WTC11 (cell line): ENCODE measurements around the gene ACVR2A. TPM values are rescaled to one million over a fixed set of nuclear protein-coding genes. Genes with fewer than 3 reads are reported as not detected.

ENCODE experiments used
- ATAC-seq: fragments of 200-7000 bp; cut with Tn5 transposase; 2 replicates; pipeline ENCODE4 v1.10.0; 2021; ENCODE audit warnings: mild to moderate bottlenecking, moderate library complexity
- CTCF ChIA-PET: fragments of 300-600 bp; sonication (Branson Sonifier 250); formaldehyde crosslinking; loops from one replicate; lab custom pipeline; 2021; ENCODE audit warnings: antibody characterized with exemption; lab: Charles Lee
- POLR2A ChIA-PET: fragments of 350-600 bp; sonication (Branson Sonifier 250); formaldehyde crosslinking; loops from one replicate; lab custom pipeline; 2021; ENCODE audit warnings: antibody characterized with exemption; lab: Charles Lee
- DNase-seq: peaks from one replicate; pipeline ENCODE4 v3.0.0; 2021; ENCODE audit warnings: low spot score
- H3K27ac Mint-ChIP-seq: 2 replicates; pipeline ENCODE4 v1.8.0; 2021; ENCODE audit warnings: mixed read lengths
- H3K27me3 Mint-ChIP-seq: 2 replicates; pipeline ENCODE4 v1.8.0; 2021; ENCODE audit warnings: low read depth, mild to moderate bottlenecking, moderate library complexity, mixed read lengths
- H3K36me3 Mint-ChIP-seq: 2 replicates; pipeline ENCODE4 v1.8.0; 2021; ENCODE audit warnings: mixed read lengths
- H3K4me1 Mint-ChIP-seq: 2 replicates; pipeline ENCODE4 v1.8.0; 2022; ENCODE audit warnings: mixed read lengths
- H3K4me3 Mint-ChIP-seq: 2 replicates; pipeline ENCODE4 v1.8.0; 2021; ENCODE audit warnings: mild to moderate bottlenecking, moderate library complexity, mixed read lengths
- H3K9me3 Mint-ChIP-seq: 2 replicates; pipeline ENCODE4 v1.8.0; 2021; ENCODE audit warnings: mixed read lengths
- AFF4 ChIP-seq: sonication (generic); formaldehyde crosslinking; IDR thresholded peaks from 2 replicates; pipeline ENCODE4 v1.8.1; 2023; ENCODE audit warnings: mild to moderate bottlenecking, missing genetic modification reagents, borderline replicate concordance
- ATF1 ChIP-seq: sonication (generic); formaldehyde crosslinking; IDR thresholded peaks from 2 replicates; pipeline ENCODE4 v1.8.1; 2023; ENCODE audit warnings: mild to moderate bottlenecking, moderate library complexity, missing genetic modification reagents
- E2F4 ChIP-seq: sonication (generic); formaldehyde crosslinking; IDR thresholded peaks from 2 replicates; pipeline ENCODE4 v1.8.1; 2022; ENCODE audit warnings: low read depth, mild to moderate bottlenecking, moderate library complexity, missing genetic modification reagents, borderline replicate concordance
- FOXJ3 ChIP-seq: sonication (generic); formaldehyde crosslinking; IDR thresholded peaks from 2 replicates; pipeline ENCODE4 v1.9.0; 2021; ENCODE audit warnings: missing genetic modification reagents, mild to moderate bottlenecking, borderline replicate concordance
- MXD4 ChIP-seq: fragments of 250-450 bp; sonication (Bioruptor Pico); IDR thresholded peaks from 2 replicates; pipeline ENCODE4 v1.8.0; 2021; ENCODE audit warnings: mild to moderate bottlenecking, moderate library complexity, borderline replicate concordance
- NFATC4 ChIP-seq: fragments of 250-450 bp; sonication (Bioruptor Pico); IDR thresholded peaks from 2 replicates; pipeline ENCODE4 v1.9.0; 2021; ENCODE audit warnings: mild to moderate bottlenecking
- NR3C1 ChIP-seq: sonication (generic); formaldehyde crosslinking; conservative IDR thresholded peaks from 2 replicates; pipeline ENCODE4 v1.8.1; 2023; ENCODE audit warnings: low read depth, mild to moderate bottlenecking, missing genetic modification reagents
- PRRX2 ChIP-seq: fragments of 250-450 bp; sonication (Bioruptor Pico); IDR thresholded peaks from 2 replicates; pipeline ENCODE4 v1.8.0; 2021; ENCODE audit warnings: mild to moderate bottlenecking
- SMAD3 ChIP-seq: sonication (generic); formaldehyde crosslinking; IDR thresholded peaks from 2 replicates; pipeline ENCODE4 v1.8.0; 2022; ENCODE audit warnings: missing genetic modification reagents, mild to moderate bottlenecking, borderline replicate concordance
- SOX15 ChIP-seq: fragments of 250-450 bp; sonication (Bioruptor Pico); IDR thresholded peaks from 2 replicates; pipeline ENCODE4 v1.9.0; 2021; ENCODE audit warnings: mild to moderate bottlenecking
- SP1 ChIP-seq: sonication (generic); formaldehyde crosslinking; conservative IDR thresholded peaks from 2 replicates; pipeline ENCODE4 v1.8.1; 2022; ENCODE audit warnings: missing genetic modification reagents
- TEAD1 ChIP-seq: sonication (generic); formaldehyde crosslinking; IDR thresholded peaks from 2 replicates; pipeline ENCODE4 v1.8.0; 2022; ENCODE audit warnings: mild to moderate bottlenecking, missing genetic modification reagents
- ZNF263 ChIP-seq: sonication (generic); formaldehyde crosslinking; IDR thresholded peaks from 2 replicates; pipeline ENCODE4 v1.8.1; 2022; ENCODE audit warnings: low read depth, mild to moderate bottlenecking, moderate library complexity, missing genetic modification reagents
- ZNF416 ChIP-seq: fragments of 250-450 bp; sonication (Bioruptor Pico); IDR thresholded peaks from 2 replicates; pipeline ENCODE4 v1.9.0; 2021; ENCODE audit warnings: mild to moderate bottlenecking, inconsistent platforms
- total RNA-seq: library from RNA; stranded (reverse); gene quantifications from 3 replicates; pipeline ENCODE4 v1.2.3, GENCODE V29; 2021
- TF ChIP-seq, protein P1 (sequence below): sonication (generic); formaldehyde crosslinking; IDR thresholded peaks from 2 replicates; pipeline ENCODE4 v1.8.1; 2022; ENCODE audit warnings: low read depth, missing genetic modification reagents, borderline replicate concordance
- TF ChIP-seq, protein P2 (sequence below): sonication (generic); formaldehyde crosslinking; IDR thresholded peaks from 2 replicates; pipeline ENCODE4 v1.8.1; 2023; ENCODE audit warnings: mild to moderate bottlenecking, missing genetic modification reagents
- TF ChIP-seq, protein P3 (sequence below): sonication (generic); formaldehyde crosslinking; IDR thresholded peaks from 2 replicates; pipeline ENCODE4 v1.8.0; 2023; ENCODE audit warnings: mild to moderate bottlenecking, missing genetic modification reagents
- TF ChIP-seq, protein P4 (sequence below): sonication (generic); formaldehyde crosslinking; IDR thresholded peaks from 2 replicates; pipeline ENCODE4 v1.8.1; 2023; ENCODE audit warnings: mild to moderate bottlenecking, moderate library complexity, missing genetic modification reagents
- TF ChIP-seq, protein P5 (sequence below): sonication (generic); formaldehyde crosslinking; IDR thresholded peaks from 2 replicates; pipeline ENCODE4 v1.8.1; 2023; ENCODE audit warnings: mild to moderate bottlenecking, missing genetic modification reagents, moderate library complexity

The ACVR2A gene
- total RNA-seq, 1 experiment from 2014 or later: 11.7 TPM

DNA sequence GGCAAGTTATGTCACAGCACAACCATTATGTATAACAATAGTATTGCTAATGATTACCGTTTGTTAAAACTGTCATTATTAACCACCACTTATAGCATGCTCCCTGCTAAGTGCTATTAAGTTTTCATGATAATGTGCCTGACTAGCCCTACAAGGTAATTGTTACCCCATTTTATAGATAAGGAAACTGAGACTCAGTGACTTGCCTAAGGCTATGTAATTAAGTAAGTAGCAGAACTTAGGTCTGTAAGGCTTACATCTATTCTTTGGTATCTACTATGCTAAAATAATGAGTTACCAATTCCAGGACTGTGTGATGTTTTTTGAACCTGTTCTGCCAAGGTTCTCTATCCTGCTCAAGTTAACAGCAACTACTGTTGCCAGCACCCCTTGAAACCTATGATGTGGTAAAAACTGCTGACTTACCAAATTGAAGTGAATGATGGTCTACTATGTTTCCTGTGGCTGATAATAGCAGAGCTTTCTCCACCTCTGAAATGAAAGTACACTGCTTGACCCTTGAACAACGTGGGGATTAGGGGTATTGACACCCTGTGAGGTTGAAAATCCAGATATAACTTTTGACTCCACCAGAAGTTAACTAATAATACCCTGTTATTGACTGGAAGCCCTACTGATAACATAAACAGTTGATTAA lies 18.2 kb downstream of the ACVR2A start:
- CTCF ChIA-PET: no interaction called here
- no peak for ATAC-seq
- POLR2A ChIA-PET: no interaction called here
- DNase-seq: no peak
- Mint-ChIP-seq H3K27ac (no peak overlapping the region), H3K4me3 (no peak overlapping the region), H3K36me3 (no peaks in the 10 kb centered on the region), H3K27me3 (no peaks in the 10 kb centered on the region), H3K4me1 (peaks cover 48% of the 10 kb centered on the region), H3K9me3 (no peaks in the 10 kb centered on the region)
- TF ChIP-seq SMAD3 (CRISPR knock-in tag): no peak
- TF ChIP-seq ZNF263: no peak
- no peak for TF ChIP-seq FOXJ3 (CRISPR knock-in tag)
- no peak for TF ChIP-seq ZNF416
- TF ChIP-seq ATF1: no peak
- no peak for TF ChIP-seq TEAD1
- TF ChIP-seq, protein P1, sequence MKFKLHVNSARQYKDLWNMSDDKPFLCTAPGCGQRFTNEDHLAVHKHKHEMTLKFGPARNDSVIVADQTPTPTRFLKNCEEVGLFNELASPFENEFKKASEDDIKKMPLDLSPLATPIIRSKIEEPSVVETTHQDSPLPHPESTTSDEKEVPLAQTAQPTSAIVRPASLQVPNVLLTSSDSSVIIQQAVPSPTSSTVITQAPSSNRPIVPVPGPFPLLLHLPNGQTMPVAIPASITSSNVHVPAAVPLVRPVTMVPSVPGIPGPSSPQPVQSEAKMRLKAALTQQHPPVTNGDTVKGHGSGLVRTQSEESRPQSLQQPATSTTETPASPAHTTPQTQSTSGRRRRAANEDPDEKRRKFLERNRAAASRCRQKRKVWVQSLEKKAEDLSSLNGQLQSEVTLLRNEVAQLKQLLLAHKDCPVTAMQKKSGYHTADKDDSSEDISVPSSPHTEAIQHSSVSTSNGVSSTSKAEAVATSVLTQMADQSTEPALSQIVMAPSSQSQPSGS (CRISPR knock-in tag): no peak
- TF ChIP-seq, protein P2, sequence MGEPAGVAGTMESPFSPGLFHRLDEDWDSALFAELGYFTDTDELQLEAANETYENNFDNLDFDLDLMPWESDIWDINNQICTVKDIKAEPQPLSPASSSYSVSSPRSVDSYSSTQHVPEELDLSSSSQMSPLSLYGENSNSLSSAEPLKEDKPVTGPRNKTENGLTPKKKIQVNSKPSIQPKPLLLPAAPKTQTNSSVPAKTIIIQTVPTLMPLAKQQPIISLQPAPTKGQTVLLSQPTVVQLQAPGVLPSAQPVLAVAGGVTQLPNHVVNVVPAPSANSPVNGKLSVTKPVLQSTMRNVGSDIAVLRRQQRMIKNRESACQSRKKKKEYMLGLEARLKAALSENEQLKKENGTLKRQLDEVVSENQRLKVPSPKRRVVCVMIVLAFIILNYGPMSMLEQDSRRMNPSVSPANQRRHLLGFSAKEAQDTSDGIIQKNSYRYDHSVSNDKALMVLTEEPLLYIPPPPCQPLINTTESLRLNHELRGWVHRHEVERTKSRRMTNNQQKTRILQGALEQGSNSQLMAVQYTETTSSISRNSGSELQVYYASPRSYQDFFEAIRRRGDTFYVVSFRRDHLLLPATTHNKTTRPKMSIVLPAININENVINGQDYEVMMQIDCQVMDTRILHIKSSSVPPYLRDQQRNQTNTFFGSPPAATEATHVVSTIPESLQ (CRISPR knock-in tag): no peak
- TF ChIP-seq, protein P3, sequence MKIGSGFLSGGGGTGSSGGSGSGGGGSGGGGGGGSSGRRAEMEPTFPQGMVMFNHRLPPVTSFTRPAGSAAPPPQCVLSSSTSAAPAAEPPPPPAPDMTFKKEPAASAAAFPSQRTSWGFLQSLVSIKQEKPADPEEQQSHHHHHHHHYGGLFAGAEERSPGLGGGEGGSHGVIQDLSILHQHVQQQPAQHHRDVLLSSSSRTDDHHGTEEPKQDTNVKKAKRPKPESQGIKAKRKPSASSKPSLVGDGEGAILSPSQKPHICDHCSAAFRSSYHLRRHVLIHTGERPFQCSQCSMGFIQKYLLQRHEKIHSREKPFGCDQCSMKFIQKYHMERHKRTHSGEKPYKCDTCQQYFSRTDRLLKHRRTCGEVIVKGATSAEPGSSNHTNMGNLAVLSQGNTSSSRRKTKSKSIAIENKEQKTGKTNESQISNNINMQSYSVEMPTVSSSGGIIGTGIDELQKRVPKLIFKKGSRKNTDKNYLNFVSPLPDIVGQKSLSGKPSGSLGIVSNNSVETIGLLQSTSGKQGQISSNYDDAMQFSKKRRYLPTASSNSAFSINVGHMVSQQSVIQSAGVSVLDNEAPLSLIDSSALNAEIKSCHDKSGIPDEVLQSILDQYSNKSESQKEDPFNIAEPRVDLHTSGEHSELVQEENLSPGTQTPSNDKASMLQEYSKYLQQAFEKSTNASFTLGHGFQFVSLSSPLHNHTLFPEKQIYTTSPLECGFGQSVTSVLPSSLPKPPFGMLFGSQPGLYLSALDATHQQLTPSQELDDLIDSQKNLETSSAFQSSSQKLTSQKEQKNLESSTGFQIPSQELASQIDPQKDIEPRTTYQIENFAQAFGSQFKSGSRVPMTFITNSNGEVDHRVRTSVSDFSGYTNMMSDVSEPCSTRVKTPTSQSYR (CRISPR knock-in tag): no peak
- TF ChIP-seq PRRX2 (CRISPR knock-in tag): no peak
- TF ChIP-seq NR3C1: no peak
- TF ChIP-seq SOX15 (CRISPR knock-in tag): no peak
- TF ChIP-seq E2F4: no peak
- TF ChIP-seq NFATC4 (CRISPR knock-in tag): no peak
- TF ChIP-seq SP1 (CRISPR knock-in tag): no peak

DNA sequence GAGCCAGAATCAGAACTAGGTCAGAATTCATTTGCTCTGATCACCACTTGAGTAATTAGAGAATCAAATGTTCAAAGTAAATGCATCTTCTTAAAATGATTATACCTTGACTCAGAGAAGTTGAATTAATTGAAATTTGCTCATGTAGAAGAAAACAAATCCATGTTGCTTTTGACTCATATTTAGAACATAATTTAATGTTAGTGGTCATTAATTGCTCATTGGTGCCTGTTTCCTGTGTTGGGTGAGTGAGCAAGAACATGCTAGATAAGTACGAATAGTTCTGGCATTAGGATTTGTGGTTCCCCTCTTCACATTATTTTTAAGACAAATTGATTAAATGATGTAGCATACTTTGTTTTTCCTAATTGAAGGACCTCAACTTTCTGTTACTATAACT lies 19.0 kb downstream of the ACVR2A start:
- ChIA-PET CTCF (no interaction called here), POLR2A (no interaction called here)
- peaks cover 41% of the 10 kb centered on the region for H3K4me1 Mint-ChIP-seq
- no peak for DNase-seq
- no peaks in the 10 kb centered on the region for H3K9me3 Mint-ChIP-seq
- H3K27ac Mint-ChIP-seq: no peak overlapping the region
- no peaks in the 10 kb centered on the region for H3K36me3 Mint-ChIP-seq
- H3K4me3 Mint-ChIP-seq: no peak overlapping the region
- no peak for ATAC-seq
- H3K27me3 Mint-ChIP-seq: no peaks in the 10 kb centered on the region
- TF ChIP-seq MXD4 (CRISPR knock-in tag) (no peak), ZNF416 (no peak), SMAD3 (CRISPR knock-in tag) (no peak), AFF4 (no peak)
- TF ChIP-seq, protein P4, sequence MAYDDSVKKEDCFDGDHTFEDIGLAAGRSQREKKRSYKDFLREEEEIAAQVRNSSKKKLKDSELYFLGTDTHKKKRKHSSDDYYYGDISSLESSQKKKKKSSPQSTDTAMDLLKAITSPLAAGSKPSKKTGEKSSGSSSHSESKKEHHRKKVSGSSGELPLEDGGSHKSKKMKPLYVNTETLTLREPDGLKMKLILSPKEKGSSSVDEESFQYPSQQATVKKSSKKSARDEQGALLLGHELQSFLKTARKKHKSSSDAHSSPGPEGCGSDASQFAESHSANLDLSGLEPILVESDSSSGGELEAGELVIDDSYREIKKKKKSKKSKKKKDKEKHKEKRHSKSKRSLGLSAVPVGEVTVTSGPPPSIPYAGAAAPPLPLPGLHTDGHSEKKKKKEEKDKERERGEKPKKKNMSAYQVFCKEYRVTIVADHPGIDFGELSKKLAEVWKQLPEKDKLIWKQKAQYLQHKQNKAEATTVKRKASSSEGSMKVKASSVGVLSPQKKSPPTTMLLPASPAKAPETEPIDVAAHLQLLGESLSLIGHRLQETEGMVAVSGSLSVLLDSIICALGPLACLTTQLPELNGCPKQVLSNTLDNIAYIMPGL (CRISPR knock-in tag): no peak
- TF ChIP-seq, protein P5, sequence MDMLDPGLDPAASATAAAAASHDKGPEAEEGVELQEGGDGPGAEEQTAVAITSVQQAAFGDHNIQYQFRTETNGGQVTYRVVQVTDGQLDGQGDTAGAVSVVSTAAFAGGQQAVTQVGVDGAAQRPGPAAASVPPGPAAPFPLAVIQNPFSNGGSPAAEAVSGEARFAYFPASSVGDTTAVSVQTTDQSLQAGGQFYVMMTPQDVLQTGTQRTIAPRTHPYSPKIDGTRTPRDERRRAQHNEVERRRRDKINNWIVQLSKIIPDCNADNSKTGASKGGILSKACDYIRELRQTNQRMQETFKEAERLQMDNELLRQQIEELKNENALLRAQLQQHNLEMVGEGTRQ: no peak
